Measurements from ENCODE around the gene KLHL5.

DNA sequence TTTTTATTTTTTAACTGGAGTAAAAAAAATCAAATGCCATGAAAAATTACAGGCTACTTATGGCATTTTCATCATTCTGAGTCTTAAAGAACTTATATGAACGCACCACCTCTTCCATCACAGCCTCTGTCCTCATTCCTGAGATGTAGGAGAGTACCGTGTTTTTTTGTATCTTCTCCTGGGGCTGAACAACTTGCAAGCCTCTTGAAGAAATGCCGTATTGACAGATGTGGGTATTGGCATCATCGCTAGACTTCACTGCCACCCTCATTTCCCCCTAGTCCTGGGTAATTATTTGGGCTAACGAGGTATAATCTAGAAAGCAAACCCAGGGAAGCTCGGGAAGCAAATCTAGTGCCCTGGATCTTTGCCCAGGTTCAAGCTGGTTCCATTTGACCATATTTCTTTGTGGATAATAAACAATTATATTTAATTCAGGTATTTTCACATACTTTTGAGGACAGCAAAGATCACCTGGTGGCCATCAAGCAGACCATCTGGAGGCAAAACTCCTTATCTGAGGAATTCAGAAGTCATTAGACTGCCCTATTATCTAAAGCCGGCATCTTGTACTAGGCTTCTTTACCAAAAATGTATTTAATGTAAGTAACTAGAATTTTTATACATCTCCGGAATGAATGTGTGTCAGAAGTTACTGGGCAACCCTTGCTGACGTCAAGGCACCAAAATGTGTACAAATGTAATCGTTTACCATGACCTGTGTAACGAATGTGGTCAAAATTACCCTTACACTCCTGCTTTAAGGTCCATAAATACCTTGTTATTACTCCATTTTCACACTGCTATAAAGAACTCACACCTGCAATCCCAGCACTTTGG lies 64.4 kb downstream of the KLHL5 start:
- TF ChIP-seq EZH2 (IDR thresholded peaks at IDR 0.05) (no peak), POLR2AphosphoS5 (IDR thresholded peaks at IDR 0.05; ENCODE audit: borderline replicate concordance, low read depth, low read length) (no peak)
